ENCODE measurements around the gene EID3. TPM values are rescaled to one million over a fixed set of nuclear protein-coding genes. Genes with fewer than 3 reads are reported as not detected.

EID3 gene
- total RNA-seq, 1 donor from 2014 or later: 9.1 TPM

GRCh38 chr12:104279164-104279563 is 24.4 kb upstream of the EID3 start:
- no peaks in the 10 kb centered on the region for H3K36me3 ChIP-seq
- no peak for DNase-seq (ENCODE audit: extremely low spot score in 2 of 2)
- no peaks in the 10 kb centered on the region for H3K27me3 ChIP-seq
- H3K4me3 ChIP-seq: no peak overlapping the region
- H3K9me3 ChIP-seq: no peaks in the 10 kb centered on the region
- H3K27ac ChIP-seq: no peak overlapping the region
- TF ChIP-seq POLR2AphosphoS5 (IDR thresholded peaks at IDR 0.05; ENCODE audit: insufficient read depth in 1 of 2, low read depth in 1 of 2) (no peak), CTCF (IDR thresholded peaks at IDR 0.05) (no peak), POLR2A (IDR thresholded peaks at IDR 0.05) (no peak)
- H3K4me1 ChIP-seq: no peaks in the 10 kb centered on the region
- intact Hi-C loops (cut with DNase I): loop anchor here (5.0 kb wide), 1 partner anchor 397 kb away; no protein-coding TSS in a partner anchor

- intact Hi-C loops (cut with DNase I): no loop called here
- no peak overlapping the region for H3K27ac ChIP-seq
These were observed 23.4 kb upstream of the EID3 start for GRCh38 chr12:104280111-104280510.

GRCh38 chr12:104280717-104281458 is 22.7 kb upstream of the EID3 start:
- no peak for DNase-seq (ENCODE audit: extremely low spot score in 2 of 2)
- Histone ChIP-seq H3K27me3 (no peaks in the 10 kb centered on the region), H3K4me1 (peaks cover 6% of the 10 kb centered on the region), H3K9me3 (no peaks in the 10 kb centered on the region), H3K36me3 (no peaks in the 10 kb centered on the region), H3K27ac (no peak overlapping the region), H3K4me3 (no peak overlapping the region)
- intact Hi-C loops (cut with DNase I): no loop called here
- TF ChIP-seq POLR2AphosphoS5 (IDR thresholded peaks at IDR 0.05; ENCODE audit: insufficient read depth in 1 of 2, low read depth in 1 of 2) (no peak), CTCF (IDR thresholded peaks at IDR 0.05) (no peak), POLR2A (IDR thresholded peaks at IDR 0.05) (no peak)

More at GRCh38 chr12:104280111-104280510, 23.4 kb upstream of the EID3 start:
- Histone ChIP-seq H3K27me3 (no peaks in the 10 kb centered on the region), H3K36me3 (no peaks in the 10 kb centered on the region), H3K9me3 (no peaks in the 10 kb centered on the region), H3K4me1 (no peaks in the 10 kb centered on the region), H3K4me3 (no peak overlapping the region)
- TF ChIP-seq POLR2AphosphoS5 (IDR thresholded peaks at IDR 0.05; ENCODE audit: insufficient read depth in 1 of 2, low read depth in 1 of 2) (no peak), POLR2A (IDR thresholded peaks at IDR 0.05) (no peak), CTCF (IDR thresholded peaks at IDR 0.05) (no peak)
- no peak for DNase-seq (ENCODE audit: extremely low spot score in 2 of 2)

GRCh38 chr12:104281636-104282035 is 21.9 kb upstream of the EID3 start:
- Histone ChIP-seq H3K27ac (no peak overlapping the region), H3K4me3 (no peak overlapping the region), H3K36me3 (no peaks in the 10 kb centered on the region), H3K27me3 (no peaks in the 10 kb centered on the region), H3K4me1 (peaks cover 13% of the 10 kb centered on the region), H3K9me3 (no peaks in the 10 kb centered on the region)
- no peak for TF ChIP-seq CTCF (IDR thresholded peaks at IDR 0.05)
- no peak for TF ChIP-seq POLR2AphosphoS5 (IDR thresholded peaks at IDR 0.05; ENCODE audit: insufficient read depth in 1 of 2, low read depth in 1 of 2)
- TF ChIP-seq POLR2A (IDR thresholded peaks at IDR 0.05): no peak
- no peak for DNase-seq (ENCODE audit: extremely low spot score in 2 of 2)
- intact Hi-C loops (cut with DNase I): loop anchor here (2.0 kb wide), 1 partner anchor 59 kb away; no protein-coding TSS in a partner anchor

- no peaks in the 10 kb centered on the region for H3K9me3 ChIP-seq
- TF ChIP-seq CTCF (IDR thresholded peaks at IDR 0.05): no peak
- TF ChIP-seq POLR2A (IDR thresholded peaks at IDR 0.05): no peak
- TF ChIP-seq POLR2AphosphoS5 (IDR thresholded peaks at IDR 0.05; ENCODE audit: insufficient read depth in 1 of 2, low read depth in 1 of 2): no peak
- intact Hi-C loops (cut with DNase I): loop anchor here (2.0 kb wide), 1 partner anchor 59 kb away; no protein-coding TSS in a partner anchor
- H3K36me3 ChIP-seq: no peaks in the 10 kb centered on the region
- H3K4me3 ChIP-seq: no peak overlapping the region
- DNase-seq (ENCODE audit: extremely low spot score in 2 of 2): no peak
- no peaks in the 10 kb centered on the region for H3K27me3 ChIP-seq
- H3K27ac ChIP-seq: no peak overlapping the region
- peaks cover 13% of the 10 kb centered on the region for H3K4me1 ChIP-seq
These were observed 21.4 kb upstream of the EID3 start for GRCh38 chr12:104282109-104282508.
